Measurements from ENCODE around the gene SERGEF.
"Not testable (repeated sequence)": the region's sequence is repeated elsewhere in the genome, so short reads cannot be mapped to it uniquely, and the experiment has no call there.

SERGEF gene

DNA sequence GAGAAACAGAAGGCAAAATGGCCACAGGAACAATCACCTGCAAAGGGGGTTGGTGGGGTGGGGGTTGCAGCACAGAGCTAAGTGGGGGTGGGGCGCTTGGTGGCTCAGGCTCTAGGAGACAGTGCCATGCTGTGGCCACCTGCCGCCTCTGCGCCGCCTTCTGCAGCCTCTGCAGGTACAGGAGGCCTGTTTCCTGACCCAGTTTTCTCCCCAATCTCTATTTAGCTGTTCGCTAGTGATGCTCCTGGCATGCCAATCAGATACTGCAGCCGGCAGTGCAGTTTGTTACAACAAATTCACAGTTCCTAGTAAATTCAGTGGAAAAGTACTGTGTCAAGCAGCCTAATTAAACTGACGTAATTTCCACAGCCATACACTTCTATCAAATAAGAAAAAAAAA is 106.4 kb downstream of the SERGEF start:
- no peak for DNase-seq (ENCODE audit: low read depth)

DNA sequence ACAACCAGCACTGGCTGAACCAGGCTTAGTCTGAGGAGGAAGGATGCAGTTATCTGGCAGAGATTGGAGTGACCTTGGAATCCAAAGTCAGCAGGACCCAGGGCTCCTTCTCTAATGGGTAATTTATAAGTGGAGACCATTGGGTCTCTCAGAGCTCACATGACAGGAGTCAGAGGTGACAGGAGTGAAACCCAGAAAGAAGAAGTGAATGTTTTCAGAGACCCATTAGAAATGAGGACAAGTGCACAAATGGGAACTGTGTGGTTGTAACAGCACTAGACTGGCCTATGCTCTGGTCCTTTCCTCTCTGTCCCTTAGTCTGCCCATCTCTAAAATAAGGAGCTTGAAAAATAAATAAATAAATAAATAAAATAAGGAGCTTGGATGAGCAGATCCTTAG is 107.4 kb downstream of the SERGEF start:
- DNase-seq (ENCODE audit: low read depth) = no peak

DNA sequence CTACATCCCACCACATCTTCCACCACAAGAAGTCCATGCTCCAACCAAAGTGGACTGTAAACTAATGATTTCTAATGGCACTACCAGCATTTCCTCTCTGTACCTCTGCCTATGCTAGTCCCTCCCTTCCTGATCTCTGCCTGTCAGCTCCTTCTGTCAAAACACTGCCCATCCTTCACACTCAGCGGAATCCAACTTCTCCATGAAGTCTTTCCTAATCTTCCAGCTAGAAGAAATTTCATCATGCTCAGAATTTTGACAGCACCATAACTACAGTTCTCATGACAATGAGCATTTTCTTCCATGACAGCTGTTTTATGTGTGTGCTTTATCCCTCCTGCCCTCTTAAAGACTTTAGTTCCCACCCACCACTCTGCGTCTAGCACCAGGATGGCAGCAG is 111.4 kb downstream of the SERGEF start:
- DNase-seq (ENCODE audit: low read depth) = no peak

DNA sequence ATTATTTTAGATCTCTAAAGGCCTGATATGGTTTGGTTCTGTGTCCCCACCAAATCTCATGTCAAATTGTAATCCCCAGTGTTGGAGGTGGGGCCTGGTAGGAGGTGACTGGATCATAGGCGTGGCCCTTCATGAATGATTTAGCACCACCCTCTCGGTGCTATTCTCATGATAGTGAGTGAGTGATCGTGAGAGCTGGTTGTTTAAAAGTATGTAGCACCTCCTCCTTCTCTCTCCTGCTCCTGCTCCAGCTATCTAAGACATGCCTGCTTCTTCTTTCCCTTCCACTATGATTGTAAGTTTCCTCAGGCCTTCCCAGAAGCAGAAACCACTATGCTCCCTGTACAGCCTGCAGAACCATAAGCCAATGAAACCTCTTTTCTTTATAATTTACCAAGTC is 114.1 kb downstream of the SERGEF start:
- no peak for DNase-seq (ENCODE audit: low read depth)

DNA sequence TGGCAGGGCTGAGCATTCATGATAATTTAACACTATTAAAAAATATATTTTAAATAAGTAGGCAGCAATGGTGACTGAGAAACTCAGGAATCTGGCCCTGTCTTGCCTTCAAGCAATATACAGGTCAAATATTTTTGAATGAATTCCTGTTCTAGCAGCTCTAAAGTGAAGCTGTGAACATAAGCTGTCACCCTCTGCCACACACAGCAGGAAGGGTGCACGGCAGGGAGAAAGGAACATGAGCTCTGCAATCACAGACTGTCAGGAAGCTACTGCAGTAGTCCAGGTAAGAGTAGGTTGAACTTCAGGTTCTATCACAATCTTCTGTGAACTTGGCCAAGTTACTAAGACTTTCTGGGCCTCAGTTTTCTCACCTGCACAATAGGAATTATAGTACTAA is 114.8 kb downstream of the SERGEF start:
- no peak for DNase-seq (ENCODE audit: low read depth)

DNA sequence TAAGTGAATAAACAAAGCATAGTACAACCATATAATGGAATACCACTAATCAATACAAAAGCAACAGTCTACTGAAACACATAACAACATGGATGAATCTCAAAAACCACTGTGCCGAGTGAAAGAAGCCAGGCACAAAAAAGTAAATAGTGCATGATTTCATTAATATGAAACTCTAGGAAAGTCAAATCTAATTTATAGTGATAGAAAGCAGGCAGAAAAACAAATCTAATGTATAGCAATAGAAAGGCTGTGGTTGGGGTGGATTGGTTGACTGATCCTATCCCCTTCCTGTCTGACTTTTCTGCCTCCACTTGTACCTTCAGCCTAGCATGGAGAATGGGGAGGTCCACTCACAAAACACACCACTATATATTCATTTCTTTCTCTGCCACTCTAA is 115.4 kb downstream of the SERGEF start:
- no peak for DNase-seq (ENCODE audit: low read depth)

DNA sequence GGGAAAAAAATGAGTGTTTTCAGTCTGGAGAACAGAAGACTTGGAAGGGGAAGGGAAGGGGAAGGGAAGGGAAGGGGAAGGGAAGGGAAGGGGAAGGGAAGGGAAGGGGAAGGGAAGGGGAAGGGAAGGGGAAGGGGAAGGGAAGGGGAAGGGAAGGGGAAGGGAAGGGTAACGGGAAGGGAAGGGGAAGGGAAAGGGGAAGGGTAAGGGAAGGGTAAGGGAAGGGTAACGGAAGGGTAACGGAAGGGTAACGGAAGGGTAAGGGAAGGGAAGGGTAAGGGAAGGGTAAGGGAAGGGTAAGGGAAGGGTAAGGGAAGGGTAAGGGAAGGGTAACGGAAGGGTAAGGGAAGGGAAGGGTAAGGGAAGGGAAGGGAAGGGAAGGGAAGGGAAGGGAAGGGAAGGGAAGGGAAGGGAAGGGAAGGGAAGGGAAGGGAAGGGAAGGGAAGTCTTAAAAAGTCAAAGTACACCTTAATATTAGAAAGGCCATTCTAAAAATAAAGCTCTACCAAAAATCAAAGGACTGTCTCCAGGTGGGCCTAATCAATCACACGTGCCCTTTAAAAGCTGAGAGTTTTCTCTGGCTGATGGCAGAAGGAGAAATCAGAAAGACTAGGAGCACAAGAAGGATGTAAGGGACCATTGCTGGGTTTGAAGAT is 116.2 kb downstream of the SERGEF start:
- not testable (repeated sequence) for DNase-seq (ENCODE audit: low read depth)

DNA sequence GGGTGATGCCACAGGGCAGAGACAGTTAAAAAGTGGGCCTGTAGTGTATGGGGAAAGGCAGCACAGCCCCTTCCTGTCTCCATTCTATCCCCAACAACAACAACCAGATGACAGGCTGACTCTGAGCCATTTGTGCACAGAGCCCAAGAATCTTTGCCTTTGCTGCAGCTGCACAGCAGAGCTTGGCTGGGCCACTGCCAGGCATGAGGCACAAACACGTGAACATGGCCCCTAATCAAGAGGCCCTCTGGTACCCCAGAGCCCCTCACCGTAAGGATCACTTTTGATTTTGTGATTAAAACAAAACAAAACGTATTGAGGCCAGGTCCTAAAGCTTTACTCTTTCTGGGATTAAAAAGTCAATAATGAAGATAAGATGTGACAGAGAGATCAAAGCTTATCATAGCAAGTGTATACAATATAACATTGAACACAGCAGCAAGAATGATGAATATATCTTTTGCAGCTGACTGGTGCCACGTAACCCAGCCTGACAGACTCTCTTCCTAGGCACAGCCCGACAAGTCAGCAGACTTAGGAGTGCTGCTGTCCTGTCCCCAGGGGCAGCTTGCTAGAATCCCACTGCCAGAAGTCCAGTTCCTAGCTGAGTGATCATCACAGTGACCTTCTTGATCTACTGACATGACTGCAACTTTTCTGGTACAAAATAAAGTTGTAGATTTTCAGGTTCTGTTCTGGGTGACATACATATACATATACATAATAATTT is 117.8 kb downstream of the SERGEF start:
- no peak for DNase-seq (ENCODE audit: low read depth)

DNA sequence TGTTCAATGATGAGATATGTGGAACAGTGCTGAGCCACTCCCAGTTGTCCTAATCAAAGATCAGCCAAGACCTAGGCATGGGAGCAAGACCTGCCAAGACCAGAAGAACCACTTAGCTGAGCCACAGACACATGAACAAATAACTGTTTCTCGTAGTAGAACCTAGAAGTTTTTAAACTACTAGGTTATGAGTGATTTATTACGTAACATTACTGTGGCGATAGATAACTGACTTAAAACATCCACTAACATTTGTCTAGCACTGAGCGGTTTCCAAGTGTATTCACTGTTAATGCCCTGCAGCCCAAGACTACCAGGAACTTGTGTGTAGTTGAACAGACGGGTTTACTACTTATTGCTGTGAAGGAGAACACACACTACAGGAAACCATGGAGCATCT is 120.4 kb downstream of the SERGEF start:
- no peak for DNase-seq (ENCODE audit: low read depth)

DNA sequence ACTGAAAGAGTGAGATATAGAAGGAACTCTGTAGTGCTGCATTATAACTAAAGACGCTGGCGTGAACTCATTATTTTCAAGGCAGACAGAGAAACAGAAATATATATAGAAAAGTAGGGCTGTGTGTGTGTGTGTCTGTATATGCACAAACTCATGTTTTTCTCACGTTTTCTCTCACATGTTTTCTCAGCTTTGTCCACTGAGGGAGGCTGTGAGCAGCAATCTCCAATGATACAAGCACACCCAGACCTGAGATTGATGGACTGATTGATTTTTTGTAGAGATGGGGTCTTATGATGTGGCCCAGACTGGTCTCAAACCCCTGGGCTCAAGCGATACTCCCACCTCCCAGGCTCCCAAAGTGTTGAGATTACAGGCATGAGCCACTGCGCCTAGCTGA is 122.5 kb downstream of the SERGEF start:
- DNase-seq (ENCODE audit: low read depth) = no peak

DNA sequence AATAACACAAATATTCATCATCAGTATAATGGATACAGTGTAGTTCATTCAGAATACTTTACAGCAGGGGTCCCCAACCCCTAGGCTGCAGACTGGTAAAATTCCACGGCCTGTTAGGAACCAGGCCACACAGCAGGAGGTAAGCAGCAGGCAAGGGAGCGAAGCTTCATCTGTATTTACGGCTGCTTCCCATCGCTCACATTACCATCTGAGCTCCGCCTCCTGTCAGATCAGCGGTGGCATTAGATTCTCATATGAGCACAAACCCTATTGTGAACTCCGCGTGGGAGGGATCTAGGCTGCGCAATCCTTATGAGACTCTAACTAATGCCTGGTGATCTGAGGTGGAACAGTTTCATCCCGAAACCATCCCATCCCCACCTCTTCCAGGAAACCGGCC is 125.1 kb downstream of the SERGEF start:
- peak; percentile 77 for DNase-seq (ENCODE audit: low read depth)

DNA sequence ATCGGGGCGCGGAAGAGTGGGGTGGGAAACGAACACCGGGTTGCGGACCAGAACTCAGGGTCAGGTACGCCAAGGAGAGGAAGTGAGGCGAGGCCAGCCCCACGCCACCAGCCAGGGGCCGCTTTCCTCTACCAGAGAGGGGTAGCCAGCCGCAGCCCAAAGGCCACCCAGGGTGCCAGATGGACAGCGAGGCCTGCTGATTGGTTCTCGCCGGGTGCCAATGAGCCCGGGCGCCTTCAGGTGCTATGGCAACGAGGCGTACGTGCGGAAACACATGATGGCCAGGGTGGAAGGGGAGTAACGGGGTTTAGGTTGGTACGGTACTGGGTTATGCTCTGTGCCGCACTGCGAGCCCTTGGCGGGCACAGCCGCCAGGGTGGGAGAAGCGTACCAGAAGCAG is 128.9 kb downstream of the SERGEF start:
- DNase-seq (ENCODE audit: low read depth) = no peak

DNA sequence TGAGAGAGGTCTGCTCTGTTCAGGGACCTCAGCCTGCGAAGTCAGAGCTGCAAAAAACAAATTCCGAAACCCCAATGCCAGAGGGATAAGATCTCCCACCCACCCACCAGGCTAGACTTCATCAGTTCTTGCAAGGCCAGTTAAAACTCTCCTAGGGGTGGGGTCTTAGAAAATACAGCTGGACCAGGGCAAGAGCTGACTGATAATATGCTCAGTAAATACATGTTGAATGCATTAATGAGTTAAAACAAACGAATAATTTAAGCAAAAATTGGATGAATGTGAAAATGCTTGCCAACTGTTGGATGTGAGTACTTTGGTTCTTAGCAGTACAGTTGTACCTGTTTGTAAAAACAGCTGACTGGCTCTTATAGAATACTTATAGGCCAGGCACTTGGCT is 129.8 kb downstream of the SERGEF start:
- no peak for DNase-seq (ENCODE audit: low read depth)

DNA sequence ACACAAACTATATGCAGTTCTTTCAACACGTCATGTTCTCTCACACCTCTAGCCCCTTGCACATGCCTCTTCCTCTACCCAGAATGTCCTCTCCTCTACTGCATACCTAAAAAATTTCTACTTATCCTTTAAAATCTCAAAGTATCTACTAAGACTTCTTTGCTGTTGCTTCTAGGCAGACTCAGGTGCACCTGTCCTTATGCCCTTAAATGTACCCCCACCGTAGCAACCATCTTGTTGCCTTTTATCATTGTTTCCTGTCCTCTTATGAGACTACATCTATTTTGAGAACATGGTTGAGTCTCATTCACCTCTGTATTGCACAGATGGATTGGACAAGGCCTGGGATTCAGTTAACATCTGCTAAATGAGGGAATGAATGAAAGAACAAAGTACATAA is 134.1 kb downstream of the SERGEF start:
- no peak for DNase-seq (ENCODE audit: low read depth)

DNA sequence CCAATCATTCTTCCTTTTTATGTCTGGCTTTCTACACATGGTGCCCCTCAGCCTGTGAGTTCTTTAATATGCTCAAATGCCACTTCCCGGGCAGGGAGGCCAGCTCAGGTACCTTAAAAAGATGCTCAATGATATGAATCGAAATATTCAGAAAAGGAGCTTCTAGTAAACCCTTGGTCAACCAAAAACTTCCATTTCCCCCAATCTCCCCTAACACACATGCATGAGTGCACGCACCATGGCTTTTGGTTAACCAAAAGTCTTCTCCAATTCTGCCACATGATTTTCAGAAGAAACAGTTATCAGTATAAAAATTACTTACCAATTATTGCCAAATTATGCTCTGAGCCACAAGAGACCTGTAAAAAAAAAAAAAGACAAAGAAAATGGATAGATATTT is 135.0 kb downstream of the SERGEF start:
- no peak for DNase-seq (ENCODE audit: low read depth)

DNA sequence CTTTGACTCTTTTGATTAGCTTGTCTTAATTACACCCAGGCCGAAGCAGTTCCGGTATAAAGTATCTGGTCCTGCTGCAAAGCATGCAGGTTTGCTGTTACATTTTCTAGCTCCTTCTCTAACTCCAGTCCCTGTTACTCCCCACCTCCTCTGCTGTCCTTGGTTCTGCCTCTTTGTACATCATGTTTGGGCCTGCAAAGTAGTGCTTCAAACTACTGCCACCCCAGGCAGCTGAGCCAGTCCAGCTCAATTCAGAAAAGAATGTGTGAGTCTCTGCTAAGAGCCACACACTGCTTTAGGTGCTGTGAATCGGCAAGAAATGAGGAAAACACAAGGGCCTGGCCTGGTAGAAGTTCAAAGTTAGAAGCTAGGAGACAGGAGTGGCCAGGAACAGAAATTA is 136.0 kb downstream of the SERGEF start:
- no peak for DNase-seq (ENCODE audit: low read depth)

DNA sequence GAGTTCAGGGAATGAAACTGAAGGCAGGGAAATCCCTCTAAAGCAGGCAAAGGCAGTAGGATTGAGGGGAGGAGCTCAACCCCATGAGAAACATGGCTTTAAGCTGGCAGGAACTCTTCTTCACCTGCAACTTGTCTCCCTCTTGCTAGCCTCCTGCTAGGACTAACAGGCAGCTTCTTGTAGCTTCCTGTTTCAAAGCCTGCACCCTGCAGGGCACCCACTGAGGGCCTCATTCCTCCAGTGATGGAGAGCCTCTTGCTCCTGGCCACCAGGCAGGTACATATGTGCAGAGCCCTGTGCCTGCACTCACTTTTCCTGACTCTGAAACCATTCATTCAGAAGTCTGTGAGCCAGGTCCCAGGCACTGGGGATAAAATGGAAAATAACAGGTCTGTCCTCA is 137.0 kb downstream of the SERGEF start:
- no peak for DNase-seq (ENCODE audit: low read depth)

DNA sequence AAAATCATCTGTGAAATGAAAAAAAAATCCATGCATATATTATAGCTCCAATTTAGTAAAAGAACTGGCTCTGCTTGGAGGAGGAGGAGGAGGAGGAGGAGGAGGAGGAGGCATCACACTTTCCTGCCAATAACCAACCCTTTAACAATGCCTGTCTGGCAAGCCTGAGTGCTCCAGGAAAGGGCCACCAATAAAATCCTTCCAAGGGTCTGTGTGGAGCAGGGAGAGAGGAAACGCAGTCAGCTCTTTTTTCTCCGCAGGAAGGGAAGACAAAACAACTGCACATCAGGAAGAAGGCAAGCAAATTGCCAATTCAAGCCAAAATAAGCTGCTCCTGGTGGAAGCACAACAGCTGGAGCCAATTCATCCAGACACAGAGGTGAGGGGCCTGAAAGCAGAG is 139.3 kb downstream of the SERGEF start:
- DNase-seq (ENCODE audit: low read depth) = no peak

DNA sequence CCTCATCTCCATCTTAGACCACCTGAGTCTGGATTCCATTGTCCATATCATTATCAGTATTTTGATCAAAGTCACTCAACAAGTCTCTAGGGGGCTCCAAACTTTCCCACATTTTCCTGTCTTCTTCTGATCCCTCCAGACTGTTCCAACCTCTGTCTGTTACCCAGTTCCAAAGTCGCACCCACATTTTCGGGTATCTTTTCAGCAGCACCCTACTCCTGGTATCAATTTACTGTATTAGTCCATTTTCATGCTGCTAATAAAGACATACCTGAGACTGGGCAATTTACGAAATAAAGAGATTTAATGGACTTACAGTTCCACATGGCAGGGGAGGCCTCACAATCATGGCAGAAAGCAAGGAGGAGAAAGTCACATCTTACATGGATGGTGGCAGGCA is 144.4 kb downstream of the SERGEF start:
- not testable (repeated sequence) for DNase-seq (ENCODE audit: low read depth)

DNA sequence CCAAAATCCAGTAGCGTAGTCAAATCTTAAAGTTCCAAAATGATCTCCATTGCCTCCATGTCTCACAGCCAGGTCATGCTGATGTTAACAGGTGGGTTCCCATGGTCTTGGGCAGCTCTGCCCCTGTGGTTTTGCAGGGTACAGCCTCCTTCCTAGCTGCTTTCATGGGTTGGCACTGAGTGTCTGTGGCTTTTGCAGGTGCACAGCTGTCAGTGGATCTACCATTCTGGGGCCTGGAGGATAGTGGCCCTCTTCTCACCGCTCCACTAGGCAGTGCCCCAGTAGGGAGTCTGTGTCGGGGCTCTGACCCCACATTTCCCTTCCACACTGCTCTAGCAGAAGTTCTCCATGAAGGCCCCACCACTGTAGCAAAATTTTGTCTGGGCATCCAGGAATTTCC is 145.5 kb downstream of the SERGEF start:
- DNase-seq (ENCODE audit: low read depth) = no peak

DNA sequence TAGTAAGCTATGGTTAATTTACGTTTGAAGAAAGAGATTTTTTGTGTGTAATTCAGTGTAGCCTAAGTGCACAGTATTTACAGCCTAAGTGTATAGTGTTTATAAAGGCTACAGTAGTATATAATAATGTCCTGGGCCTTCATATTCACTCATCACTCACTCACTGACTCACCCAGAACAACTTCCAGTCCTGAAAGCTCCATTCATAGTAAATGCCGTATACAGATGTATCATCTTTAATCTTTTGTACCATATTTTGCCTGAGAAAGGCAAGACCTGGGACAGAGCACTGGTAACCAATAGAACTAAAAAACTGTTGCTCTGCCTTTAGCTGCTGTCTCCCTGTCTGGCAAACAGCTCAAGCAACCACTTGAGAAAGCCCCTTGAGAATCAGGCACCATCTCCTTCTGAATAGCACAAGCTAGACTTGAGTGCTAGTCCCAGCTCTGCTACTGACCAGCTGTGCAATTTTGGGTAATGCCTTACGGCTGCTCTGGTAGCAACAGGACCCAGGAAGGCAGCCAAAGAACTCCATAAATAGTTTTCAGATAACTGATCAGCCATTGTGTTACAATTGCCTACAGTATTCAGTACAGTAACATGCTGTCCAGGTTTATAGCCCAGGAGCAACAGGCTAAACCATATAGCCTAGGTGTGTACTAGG is 146.9 kb downstream of the SERGEF start:
- DNase-seq (ENCODE audit: low read depth) = peak; percentile 12

DNA sequence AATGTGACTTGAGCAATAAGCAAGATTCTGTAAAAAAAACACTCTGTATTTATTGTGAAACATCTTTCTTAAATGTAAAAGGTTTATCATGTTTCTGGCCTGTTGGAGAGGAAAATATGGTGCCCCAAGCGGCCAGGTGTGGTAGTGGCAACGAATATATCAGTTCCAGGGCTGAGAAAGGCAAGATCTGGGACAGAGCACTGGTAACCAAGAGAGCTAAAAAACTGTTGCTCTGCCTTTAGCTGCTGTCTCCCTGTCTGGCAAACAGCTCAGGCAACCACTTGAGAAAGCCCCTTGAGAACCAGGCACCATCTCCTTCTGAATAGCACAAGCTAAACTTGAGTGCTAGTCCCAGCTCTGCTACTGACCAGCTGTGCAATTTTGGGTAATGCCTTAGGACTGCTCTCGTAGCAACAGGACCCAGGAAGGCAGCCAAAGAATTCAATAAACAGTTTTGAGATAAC is 148.3 kb downstream of the SERGEF start:
- DNase-seq (ENCODE audit: low read depth) = no peak

DNA sequence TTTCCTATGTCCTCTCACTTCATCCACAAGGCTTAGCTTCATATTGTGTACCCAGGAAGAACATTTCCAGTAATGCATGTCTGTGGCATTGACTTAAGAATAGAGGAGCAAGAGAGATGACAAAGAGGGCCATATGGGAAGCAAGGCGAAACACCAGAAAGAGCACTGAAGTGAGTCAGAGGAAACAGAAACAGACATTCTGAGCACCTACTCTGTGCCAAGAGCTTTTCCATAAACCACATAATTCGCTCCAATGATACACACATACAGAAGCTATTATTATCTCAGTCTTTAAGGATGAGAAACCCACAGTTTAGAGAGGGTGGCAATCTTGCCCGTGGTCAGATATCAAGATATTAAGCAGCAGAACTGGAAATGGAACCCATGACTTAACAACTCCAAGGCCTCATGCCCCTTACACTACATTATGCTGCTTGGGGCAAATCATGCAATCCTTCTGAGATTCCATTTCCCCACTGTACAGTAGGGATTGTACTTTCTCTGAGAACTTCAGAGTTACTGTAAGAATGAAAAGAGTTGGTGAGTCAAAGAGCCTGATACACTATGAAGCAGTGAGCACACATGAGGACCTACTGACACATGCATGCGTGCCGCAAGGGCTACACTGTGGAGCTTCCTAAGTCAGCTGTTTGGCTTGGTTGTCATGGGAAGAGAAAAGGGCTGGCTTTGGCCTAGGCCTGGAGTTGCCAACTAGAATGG is 151.7 kb downstream of the SERGEF start:
- peak; percentile 18 for DNase-seq (ENCODE audit: low read depth)
